ES-I3 (cell line): Measurements from ENCODE around the gene LAMC3.
A peak's percentile ranks its signal among the peaks of the same experiment; 100 is the strongest.
"Not testable (repeated sequence)": the region's sequence is repeated elsewhere in the genome, so short reads cannot be mapped to it uniquely, and the experiment has no call there.

ENCODE experiments used
- H3K36me3 ChIP-seq: 2 replicates; pipeline ENCODE4 v1.6.1; 2013; ENCODE audit warnings: mild to moderate bottlenecking, low read length, control low read depth, moderate library complexity; ENCODE audit not compliant: insufficient read depth
- H3K4me1 ChIP-seq: 2 replicates; pipeline ENCODE4 v1.6.1; 2013; ENCODE audit warnings: mild to moderate bottlenecking, control low read depth, low read length; ENCODE audit not compliant: insufficient read depth
- H3K9ac ChIP-seq: 2 replicates; pipeline ENCODE4 v1.6.1; 2013; ENCODE audit warnings: low read depth, mild to moderate bottlenecking, low read length, moderate library complexity
- H3K9me3 ChIP-seq: 2 replicates; pipeline ENCODE4 v1.6.1; 2013; ENCODE audit warnings: mild to moderate bottlenecking, low read length, moderate library complexity; ENCODE audit not compliant: control insufficient read depth, insufficient read depth

Gene LAMC3

DNA sequence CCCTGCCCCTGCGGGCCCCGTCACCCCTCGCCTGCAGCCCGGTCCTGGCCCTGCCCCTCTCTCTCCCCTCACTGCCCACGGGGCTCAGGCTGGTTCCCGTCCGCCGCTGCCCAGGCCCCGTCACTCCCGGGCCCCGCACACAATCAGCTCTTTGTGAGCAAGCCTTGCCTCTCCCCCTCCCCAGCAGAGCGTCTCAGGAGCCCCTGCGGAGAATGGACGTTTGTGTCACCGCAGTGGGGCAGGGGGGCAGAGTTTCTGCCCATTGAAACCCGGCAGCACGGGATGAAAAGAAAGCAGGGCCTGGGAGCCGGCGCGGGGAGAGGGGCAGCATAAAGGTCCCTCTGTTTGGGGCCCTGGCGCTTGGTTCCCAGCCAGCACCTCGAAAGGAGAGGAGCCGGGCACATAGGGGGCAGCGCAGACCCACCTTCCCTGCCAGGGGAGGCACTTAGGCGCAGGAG, 102.9 kb downstream of the LAMC3 start:
- no peaks in the 10 kb centered on the region for H3K9me3 ChIP-seq
- no peaks in the 10 kb centered on the region; the same call in 1 of the 2 replicates for H3K36me3 ChIP-seq
- peak overlapping the region; percentile 5; the same call in 1 of the 2 replicates for H3K9ac ChIP-seq
- H3K4me1 ChIP-seq: peaks cover 21% of the 10 kb centered on the region

GRCh38 chr9:131112374-131113154, 103.6 kb downstream of the LAMC3 start:
- no peak overlapping the region for H3K9ac ChIP-seq
- H3K36me3 ChIP-seq: no peaks in the 10 kb centered on the region; the same call in 1 of the 2 replicates
- H3K9me3 ChIP-seq: no peaks in the 10 kb centered on the region
- H3K4me1 ChIP-seq: peaks cover 21% of the 10 kb centered on the region

GRCh38 chr9:131113655-131114054, 104.7 kb downstream of the LAMC3 start:
- H3K36me3 ChIP-seq: no peaks in the 10 kb centered on the region; the same call in none of the 2 replicates
- H3K9me3 ChIP-seq: no peaks in the 10 kb centered on the region
- H3K4me1 ChIP-seq: peaks cover 21% of the 10 kb centered on the region
- H3K9ac ChIP-seq: no peak overlapping the region

- Histone ChIP-seq H3K36me3 (no peaks in the 10 kb centered on the region; the same call in none of the 2 replicates), H3K9me3 (no peaks in the 10 kb centered on the region), H3K9ac (no peak overlapping the region), H3K4me1 (peaks cover 21% of the 10 kb centered on the region)
These were observed 105.1 kb downstream of the LAMC3 start for GRCh38 chr9:131114084-131114535.

- H3K4me1 ChIP-seq: peaks cover 18% of the 10 kb centered on the region
- not testable (repeated sequence) for H3K9ac ChIP-seq, H3K36me3 ChIP-seq, H3K9me3 ChIP-seq
These were observed 106.4 kb downstream of the LAMC3 start for GRCh38 chr9:131115360-131115742.

GRCh38 chr9:131116281-131117120, 107.5 kb downstream of the LAMC3 start:
- Histone ChIP-seq H3K9me3 (no peaks in the 10 kb centered on the region), H3K36me3 (no peaks in the 10 kb centered on the region; the same call in none of the 2 replicates)

DNA sequence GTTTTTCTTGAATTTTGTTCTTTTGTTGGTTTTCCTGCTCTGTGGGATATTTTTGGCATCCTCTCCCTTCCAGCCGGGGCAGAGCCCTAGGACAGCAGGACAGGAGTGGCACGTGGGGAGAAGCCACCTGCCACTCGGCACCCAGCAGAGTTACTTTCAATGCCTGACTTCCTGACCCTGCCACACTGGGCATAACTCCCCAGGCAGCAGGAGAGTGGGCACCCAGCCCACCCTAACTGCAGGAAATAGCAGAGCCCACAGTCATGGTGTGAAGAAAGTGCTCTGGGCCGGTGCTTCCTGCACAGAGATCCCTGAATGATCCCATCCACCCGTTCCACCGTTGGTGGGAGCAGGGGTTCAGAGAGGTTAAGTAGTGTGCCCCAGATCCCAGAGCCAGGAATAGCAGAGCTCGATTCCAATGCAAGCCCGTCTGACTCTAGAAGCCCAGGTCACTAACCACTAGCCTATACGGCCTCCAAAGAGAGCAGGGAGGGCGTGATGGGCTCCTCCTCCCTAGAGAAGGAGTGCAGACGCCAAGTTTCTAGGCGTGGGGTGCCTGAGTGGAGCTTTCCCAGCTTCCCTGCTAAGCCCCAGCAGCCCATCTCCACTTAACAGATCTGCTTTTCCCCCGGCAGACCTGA, 108.3 kb downstream of the LAMC3 start:
- H3K4me1 ChIP-seq: peaks cover 7% of the 10 kb centered on the region
- no peak overlapping the region for H3K9ac ChIP-seq
- H3K9me3 ChIP-seq: no peaks in the 10 kb centered on the region
- no peaks in the 10 kb centered on the region; the same call in none of the 2 replicates for H3K36me3 ChIP-seq

More at GRCh38 chr9:131116281-131117120, 107.5 kb downstream of the LAMC3 start:
- H3K4me1 ChIP-seq: peaks cover 11% of the 10 kb centered on the region
- H3K9ac ChIP-seq: no peak overlapping the region

GRCh38 chr9:131117762-131118145, 108.8 kb downstream of the LAMC3 start:
- H3K9me3 ChIP-seq: no peaks in the 10 kb centered on the region
- H3K36me3 ChIP-seq: no peaks in the 10 kb centered on the region; the same call in none of the 2 replicates
- H3K4me1 ChIP-seq: peaks cover 1% of the 10 kb centered on the region; the same call in 1 of the 2 replicates
- H3K9ac ChIP-seq: no peak overlapping the region

- H3K36me3 ChIP-seq: no peaks in the 10 kb centered on the region; the same call in none of the 2 replicates
- no peak overlapping the region for H3K9ac ChIP-seq
- H3K4me1 ChIP-seq: no peaks in the 10 kb centered on the region
- H3K9me3 ChIP-seq: no peaks in the 10 kb centered on the region
These were observed 110.6 kb downstream of the LAMC3 start for GRCh38 chr9:131119600-131119999.

DNA sequence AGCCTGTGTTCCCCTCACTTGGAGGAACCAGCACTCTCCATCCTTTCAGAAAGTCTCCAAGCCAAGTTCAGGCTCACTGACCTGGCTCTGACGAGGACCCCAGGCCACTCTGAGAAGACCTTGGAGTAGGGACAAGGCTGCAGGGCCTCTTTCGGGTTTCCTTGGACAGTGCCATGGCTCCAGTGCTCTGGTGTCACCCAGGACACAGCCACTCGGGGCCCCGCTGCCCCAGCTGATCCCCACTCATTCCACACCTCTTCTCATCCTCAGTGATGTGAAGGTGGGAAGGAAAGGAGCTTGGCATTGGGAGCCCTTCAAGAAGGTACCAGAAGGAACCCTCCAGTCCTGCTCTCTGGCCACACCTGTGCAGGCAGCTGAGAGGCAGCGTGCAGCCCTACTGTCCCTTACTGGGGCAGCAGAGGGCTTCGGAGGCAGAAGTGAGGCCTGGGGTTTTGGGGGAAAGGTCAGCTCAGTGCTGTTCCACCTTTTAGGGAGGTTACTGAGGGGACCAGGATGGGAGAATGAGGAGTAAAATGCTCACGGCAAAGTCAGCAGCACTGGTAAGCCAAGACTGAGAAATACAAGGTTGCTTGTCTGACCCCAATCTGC, 111.8 kb downstream of the LAMC3 start:
- H3K9ac ChIP-seq: no peak overlapping the region

DNA sequence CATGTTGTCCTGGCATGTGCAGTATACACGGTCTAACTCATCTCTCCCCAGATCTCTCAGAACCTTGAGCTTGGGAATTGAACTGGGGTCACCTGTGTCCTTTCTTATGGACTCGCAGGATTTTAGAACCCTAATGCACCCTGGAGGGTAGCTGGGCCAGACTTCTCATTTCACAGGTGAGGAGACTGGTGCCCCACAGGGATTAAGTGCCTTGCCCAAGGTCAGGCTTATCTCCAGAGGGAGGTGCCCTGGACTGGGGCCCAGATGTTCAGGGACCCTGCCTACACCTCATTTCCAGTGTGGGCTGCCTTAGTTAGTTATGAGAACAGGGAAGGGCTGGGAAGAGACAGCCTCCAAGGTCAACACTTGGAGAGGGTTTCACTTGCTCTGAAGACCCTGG, 112.4 kb downstream of the LAMC3 start:
- H3K36me3 ChIP-seq: no peaks in the 10 kb centered on the region; the same call in none of the 2 replicates
- no peaks in the 10 kb centered on the region for H3K9me3 ChIP-seq
- H3K4me1 ChIP-seq: no peaks in the 10 kb centered on the region
- no peak overlapping the region for H3K9ac ChIP-seq

More for the DNA sequence above, 111.8 kb downstream of the LAMC3 start:
- Histone ChIP-seq H3K4me1 (no peaks in the 10 kb centered on the region), H3K36me3 (no peaks in the 10 kb centered on the region; the same call in none of the 2 replicates), H3K9me3 (no peaks in the 10 kb centered on the region)

DNA sequence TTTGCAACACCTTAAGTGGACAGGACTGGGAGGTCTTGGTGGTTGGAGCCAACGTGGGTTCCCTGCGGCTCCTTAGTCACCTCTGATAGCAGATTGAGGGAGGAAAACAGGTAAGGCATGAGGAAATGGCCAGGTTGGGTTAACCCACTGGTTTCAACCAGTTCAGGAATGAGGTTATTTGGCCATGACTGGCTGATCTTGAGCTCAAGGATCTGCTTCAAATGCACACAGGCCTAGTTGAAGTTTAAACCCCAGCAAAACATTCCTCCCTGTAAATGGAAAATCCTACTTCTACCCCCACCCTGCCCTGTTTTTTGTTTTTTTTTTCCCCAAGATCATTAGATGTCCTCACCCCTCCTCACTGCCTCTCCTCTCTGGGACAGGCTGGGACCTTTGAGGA, 113.2 kb downstream of the LAMC3 start:
- Histone ChIP-seq H3K4me1 (no peaks in the 10 kb centered on the region), H3K36me3 (no peaks in the 10 kb centered on the region; the same call in none of the 2 replicates), H3K9ac (no peak overlapping the region), H3K9me3 (no peaks in the 10 kb centered on the region)

GRCh38 chr9:131125038-131125287, 116.0 kb downstream of the LAMC3 start:
- Histone ChIP-seq H3K36me3 (peaks cover 26% of the 10 kb centered on the region), H3K9ac (peak overlapping the region; percentile 90), H3K9me3 (no peaks in the 10 kb centered on the region), H3K4me1 (no peaks in the 10 kb centered on the region)
